ENCODE results near the gene TSPAN10. TPM values are rescaled to one million over a fixed set of nuclear protein-coding genes. Genes with fewer than 3 reads are reported as not detected.
A peak's percentile ranks its signal among the peaks of the same experiment; 100 is the strongest.

TSPAN10 gene
- total and polyA plus RNA-seq, 7 experiments from 2014 or later, result 0.32 to 1.9 (median 0.51) TPM

DNA sequence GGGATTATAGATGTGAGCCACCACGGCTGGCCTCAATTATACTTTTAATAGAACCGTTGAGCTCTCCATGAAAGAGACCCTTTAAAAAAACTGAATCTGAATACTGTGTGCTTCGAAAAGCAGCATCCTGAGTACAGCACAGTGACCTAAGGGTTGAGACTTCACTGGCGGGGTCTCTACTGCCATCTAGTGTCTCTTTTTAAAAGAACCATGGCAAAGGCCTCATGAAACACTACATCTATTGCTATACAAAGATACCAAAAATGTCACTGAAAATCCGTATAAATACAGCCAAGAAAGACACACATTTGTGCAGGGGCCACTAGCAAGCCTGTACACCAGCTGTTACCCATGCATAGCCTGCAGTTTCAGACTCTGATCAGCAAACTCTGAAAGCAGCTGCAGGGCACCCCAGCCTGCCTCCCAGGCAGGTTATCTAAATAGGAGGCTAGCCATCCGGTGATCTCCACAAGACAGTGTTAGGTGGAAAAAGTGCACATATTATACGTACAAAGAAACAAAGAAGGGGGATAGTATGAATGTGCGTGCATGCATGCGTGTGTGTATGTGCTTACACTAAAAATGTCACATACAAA, 35.4 kb upstream of the TSPAN10 start:
- intact Hi-C loops (cut with micrococcal nuclease), result loop anchor here (1.0 to 5.0 kb wide), 7 partner anchors 48 to 459 kb away; partner anchors contain the start of gene FAAP100 (in 1 of the 2)
- no peaks in the 10 kb centered on the region for H3K9me3 Mint-ChIP-seq
- H3K4me3 ChIP-seq (ENCODE audit: low read length), result no peak overlapping the region
- no peak overlapping the region for H3K4me3 Mint-ChIP-seq
- H3K27me3 Mint-ChIP-seq, result no peaks in the 10 kb centered on the region
- H3K4me1 ChIP-seq (ENCODE audit: control insufficient read depth in 2 of 2, insufficient read depth in 2 of 2, low read length in 2 of 2), result peaks cover 0 to 6% of the 10 kb centered on the region in 2 donors
- peaks cover 5 to 34% (median 13%) of the 10 kb centered on the region in 5 donors for H3K36me3 Mint-ChIP-seq
- peaks cover 2 to 14% (median 9%) of the 10 kb centered on the region in 7 donors for H3K4me1 Mint-ChIP-seq
- DNase-seq, result peak in 8 of 9 donors; percentile 30 to 69 (median 60)
- H3K27me3 ChIP-seq (ENCODE audit: control insufficient read depth in 2 of 2, insufficient read depth in 2 of 2, low read length in 2 of 2), result no peaks in the 10 kb centered on the region
- peak; percentile 92 for ATAC-seq
- ChIA-PET POLR2A (interaction anchor here (0.9 to 1.6 kb wide), 4 partner anchors 49 to 117 kb away, joined by 3 to 6 read pairs (median 4); partner anchors contain the start of gene FAAP100), CTCF (interaction anchor here (0.5 to 2.7 kb wide), 11 partner anchors 13 to 351 kb away, joined by 3 to 18 read pairs (median 4); partner anchors contain the start of gene FAAP100)
- peaks cover 9 to 57% (median 11%) of the 10 kb centered on the region in 3 experiments for H3K36me3 ChIP-seq (ENCODE audit: control insufficient read depth in 2 of 3, insufficient read depth in 3 of 3, low read length in 3 of 3)
- H3K9me3 ChIP-seq (ENCODE audit: control insufficient read depth in 2 of 3, low read length in 3 of 3), result no peaks in the 10 kb centered on the region
- no peak overlapping the region for H3K27ac ChIP-seq (ENCODE audit: low read depth, low read length)
- peak overlapping the region in 3 of 9 donors; percentile 1 to 48 (median 25) for H3K27ac Mint-ChIP-seq

DNA sequence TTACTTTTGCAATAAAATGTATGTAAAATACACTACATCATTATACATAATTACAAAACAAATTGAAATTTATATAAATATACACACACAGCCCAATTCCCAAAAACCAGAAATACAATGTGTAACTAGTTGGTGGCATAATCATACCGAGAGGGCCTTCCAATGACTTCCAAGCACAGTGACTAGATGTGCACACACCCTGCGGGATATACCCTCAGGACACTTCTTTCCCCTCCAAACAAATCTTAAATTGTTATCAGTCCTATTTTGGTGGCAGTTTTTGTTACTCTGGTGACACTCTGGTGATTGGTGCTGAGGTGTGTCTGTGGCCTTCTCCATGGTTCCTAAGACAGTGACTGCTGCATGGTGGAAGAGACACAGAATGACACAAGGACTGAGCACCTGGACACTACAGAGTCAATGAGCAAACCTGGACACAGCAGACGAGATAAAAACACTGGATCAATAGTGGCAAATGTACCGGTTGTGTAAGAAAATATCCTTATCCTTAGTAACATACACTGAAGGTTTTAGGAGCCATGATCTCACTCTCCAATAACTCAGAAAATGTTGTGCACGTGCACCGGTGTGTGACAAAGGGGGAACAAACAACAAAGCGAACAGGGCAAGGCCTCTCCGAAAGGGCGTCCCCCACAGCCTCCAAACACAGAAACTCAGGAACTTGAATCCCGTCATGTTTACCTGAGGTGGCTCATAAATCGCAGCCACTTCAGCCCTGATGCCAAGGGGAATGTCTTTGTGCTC, 33.0 kb upstream of the TSPAN10 start:
- Mint-ChIP-seq H3K4me1 (peaks cover 2 to 10% (median 6%) of the 10 kb centered on the region in 7 donors), H3K4me3 (no peak overlapping the region), H3K36me3 (peaks cover 5 to 37% (median 13%) of the 10 kb centered on the region in 5 donors), H3K27me3 (no peaks in the 10 kb centered on the region), H3K9me3 (no peaks in the 10 kb centered on the region), H3K27ac (no peak overlapping the region)
- Histone ChIP-seq H3K4me3 (ENCODE audit: low read length) (no peak overlapping the region), H3K9me3 (ENCODE audit: control insufficient read depth in 2 of 3, low read length in 3 of 3) (no peaks in the 10 kb centered on the region), H3K27me3 (ENCODE audit: control insufficient read depth in 2 of 2, insufficient read depth in 2 of 2, low read length in 2 of 2) (no peaks in the 10 kb centered on the region), H3K36me3 (ENCODE audit: control insufficient read depth in 2 of 3, insufficient read depth in 3 of 3, low read length in 3 of 3) (peaks cover 11 to 60% (median 14%) of the 10 kb centered on the region in 3 experiments), H3K27ac (ENCODE audit: low read depth, low read length) (no peak overlapping the region), H3K4me1 (ENCODE audit: control insufficient read depth in 2 of 2, insufficient read depth in 2 of 2, low read length in 2 of 2) (peaks cover 0 to 6% of the 10 kb centered on the region in 2 donors)
- POLR2A ChIA-PET, result no interaction called here
- ATAC-seq (no peak), DNase-seq (no peak)
- intact Hi-C loops (cut with micrococcal nuclease), result loop anchor here in 1 of 2 donors (5.0 kb wide), 2 partner anchors 312 to 462 kb away; no protein-coding TSS in a partner anchor
- CTCF ChIA-PET, result interaction anchor here (0.6 kb wide), 1 partner anchor 37 kb away, joined by 3 read pairs; no protein-coding TSS in a partner anchor

DNA sequence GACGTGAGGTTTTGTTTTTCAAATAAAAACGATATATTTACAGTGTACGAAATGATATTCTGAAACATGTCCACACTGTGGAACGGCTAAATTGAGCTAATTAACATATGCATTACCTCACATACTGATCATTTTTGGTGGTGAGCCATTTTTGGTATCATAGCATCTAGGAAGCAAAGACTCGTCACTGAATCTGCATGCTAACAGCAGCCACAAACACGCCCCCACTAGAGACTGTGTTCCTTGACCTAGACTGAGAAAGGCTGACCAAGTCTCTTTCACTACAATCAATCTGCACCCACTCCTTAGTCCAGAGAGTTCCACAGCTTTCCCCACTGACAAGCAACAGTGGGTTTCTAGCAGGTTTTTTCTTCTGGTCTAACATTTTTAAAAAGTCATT, 29.6 kb upstream of the TSPAN10 start:
- Histone ChIP-seq H3K36me3 (ENCODE audit: control insufficient read depth in 2 of 3, insufficient read depth in 3 of 3, low read length in 3 of 3) (peaks cover 17 to 70% (median 20%) of the 10 kb centered on the region in 3 experiments), H3K4me3 (ENCODE audit: low read length) (no peak overlapping the region), H3K9me3 (ENCODE audit: control insufficient read depth in 2 of 3, low read length in 3 of 3) (no peaks in the 10 kb centered on the region), H3K27ac (ENCODE audit: low read depth, low read length) (no peak overlapping the region), H3K4me1 (ENCODE audit: control insufficient read depth in 2 of 2, insufficient read depth in 2 of 2, low read length in 2 of 2) (no peaks in the 10 kb centered on the region), H3K27me3 (ENCODE audit: control insufficient read depth in 2 of 2, insufficient read depth in 2 of 2, low read length in 2 of 2) (no peaks in the 10 kb centered on the region)
- no peak overlapping the region for H3K4me3 Mint-ChIP-seq
- no peak overlapping the region for H3K27ac Mint-ChIP-seq
- ChIA-PET POLR2A (interaction anchor here (0.6 to 1.3 kb wide), 3 partner anchors 20 to 1121 kb away, joined by 3 to 4 read pairs (median 3); no protein-coding TSS in a partner anchor), CTCF (interaction anchor here (0.7 kb wide), 1 partner anchor 88 kb away, joined by 3 read pairs; no protein-coding TSS in a partner anchor)
- ATAC-seq (no peak), DNase-seq (no peak)
- H3K27me3 Mint-ChIP-seq, result no peaks in the 10 kb centered on the region
- peaks cover 0 to 3% (median 0%) of the 10 kb centered on the region in 7 donors for H3K4me1 Mint-ChIP-seq
- no peaks in the 10 kb centered on the region for H3K9me3 Mint-ChIP-seq
- H3K36me3 Mint-ChIP-seq, result peaks cover 4 to 35% (median 11%) of the 10 kb centered on the region in 5 donors
- intact Hi-C loops (cut with micrococcal nuclease), result no loop called here

DNA sequence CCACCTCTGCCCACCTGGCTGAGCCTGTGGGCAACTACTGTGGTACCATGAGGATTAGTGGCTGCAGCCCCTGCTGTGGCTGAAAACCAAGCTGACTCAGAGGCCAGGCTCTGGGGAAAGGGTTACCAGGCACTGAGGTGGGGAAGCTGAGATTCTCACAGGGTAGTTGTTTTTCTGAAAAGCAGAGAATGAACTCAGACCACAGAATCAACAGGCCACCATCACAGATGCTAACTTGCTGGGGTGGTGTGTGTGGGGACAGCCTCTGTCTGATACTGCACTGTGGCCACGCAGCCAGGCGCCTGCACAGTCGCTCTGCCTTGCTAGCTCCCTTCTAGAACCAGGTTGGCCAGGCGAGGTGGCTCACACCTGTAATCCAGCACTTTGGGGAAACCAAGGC, 28.9 kb upstream of the TSPAN10 start:
- Mint-ChIP-seq H3K36me3 (peaks cover 4 to 39% (median 11%) of the 10 kb centered on the region in 5 donors), H3K4me1 (peaks cover 0 to 6% (median 0%) of the 10 kb centered on the region in 7 donors), H3K27ac (no peak overlapping the region), H3K4me3 (no peak overlapping the region), H3K27me3 (no peaks in the 10 kb centered on the region), H3K9me3 (no peaks in the 10 kb centered on the region)
- Histone ChIP-seq H3K36me3 (ENCODE audit: control insufficient read depth in 2 of 3, insufficient read depth in 3 of 3, low read length in 3 of 3) (peaks cover 20 to 76% (median 22%) of the 10 kb centered on the region in 3 experiments), H3K27ac (ENCODE audit: low read depth, low read length) (no peak overlapping the region), H3K4me3 (ENCODE audit: low read length) (no peak overlapping the region), H3K4me1 (ENCODE audit: control insufficient read depth in 2 of 2, insufficient read depth in 2 of 2, low read length in 2 of 2) (no peaks in the 10 kb centered on the region), H3K27me3 (ENCODE audit: control insufficient read depth in 2 of 2, insufficient read depth in 2 of 2, low read length in 2 of 2) (no peaks in the 10 kb centered on the region), H3K9me3 (ENCODE audit: control insufficient read depth in 2 of 3, low read length in 3 of 3) (no peaks in the 10 kb centered on the region)
- ChIA-PET POLR2A (interaction anchor here (0.6 to 1.3 kb wide), 2 partner anchors 32 to 830 kb away, joined by 3 to 4 read pairs; no protein-coding TSS in a partner anchor), CTCF (interaction anchor here (0.7 kb wide), 1 partner anchor 89 kb away, joined by 3 read pairs; no protein-coding TSS in a partner anchor)
- no peak for ATAC-seq
- no peak for DNase-seq
- intact Hi-C loops (cut with micrococcal nuclease), result no loop called here

DNA sequence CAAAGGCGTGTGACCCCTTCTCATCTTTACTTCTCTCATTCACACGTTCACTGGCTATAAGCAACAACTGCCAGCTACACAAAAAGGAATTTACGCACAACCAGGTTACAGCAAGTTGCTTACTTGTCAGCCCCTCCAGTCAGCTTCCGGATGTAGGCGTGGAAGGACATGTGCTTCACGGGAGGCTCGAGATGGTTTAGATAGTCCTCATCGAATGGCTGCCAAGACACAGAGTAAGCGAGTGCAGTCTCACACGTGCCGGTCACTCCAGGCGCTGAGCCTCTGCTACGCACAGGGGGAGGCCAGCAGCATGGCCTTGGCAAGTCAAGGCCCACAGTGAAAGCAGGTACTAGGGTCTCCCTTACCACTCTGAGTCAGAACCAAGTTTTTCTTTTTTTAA, 28.4 kb upstream of the TSPAN10 start:
- ChIA-PET POLR2A (interaction anchor here (0.6 to 1.3 kb wide), 2 partner anchors 32 to 829 kb away, joined by 3 to 4 read pairs; no protein-coding TSS in a partner anchor), CTCF (no interaction called here)
- ATAC-seq (no peak), DNase-seq (no peak)
- Histone ChIP-seq H3K27me3 (ENCODE audit: control insufficient read depth in 2 of 2, insufficient read depth in 2 of 2, low read length in 2 of 2) (no peaks in the 10 kb centered on the region), H3K36me3 (ENCODE audit: control insufficient read depth in 2 of 3, insufficient read depth in 3 of 3, low read length in 3 of 3) (peaks cover 22 to 79% (median 25%) of the 10 kb centered on the region in 3 experiments), H3K4me1 (ENCODE audit: control insufficient read depth in 2 of 2, insufficient read depth in 2 of 2, low read length in 2 of 2) (no peaks in the 10 kb centered on the region), H3K27ac (ENCODE audit: low read depth, low read length) (no peak overlapping the region), H3K4me3 (ENCODE audit: low read length) (no peak overlapping the region), H3K9me3 (ENCODE audit: control insufficient read depth in 2 of 3, low read length in 3 of 3) (no peaks in the 10 kb centered on the region)
- Mint-ChIP-seq H3K4me3 (no peak overlapping the region), H3K27me3 (no peaks in the 10 kb centered on the region), H3K9me3 (no peaks in the 10 kb centered on the region), H3K27ac (no peak overlapping the region), H3K4me1 (peaks cover 0 to 11% (median 0%) of the 10 kb centered on the region in 7 donors), H3K36me3 (peaks cover 4 to 40% (median 11%) of the 10 kb centered on the region in 5 donors)
- intact Hi-C loops (cut with micrococcal nuclease), result no loop called here

DNA sequence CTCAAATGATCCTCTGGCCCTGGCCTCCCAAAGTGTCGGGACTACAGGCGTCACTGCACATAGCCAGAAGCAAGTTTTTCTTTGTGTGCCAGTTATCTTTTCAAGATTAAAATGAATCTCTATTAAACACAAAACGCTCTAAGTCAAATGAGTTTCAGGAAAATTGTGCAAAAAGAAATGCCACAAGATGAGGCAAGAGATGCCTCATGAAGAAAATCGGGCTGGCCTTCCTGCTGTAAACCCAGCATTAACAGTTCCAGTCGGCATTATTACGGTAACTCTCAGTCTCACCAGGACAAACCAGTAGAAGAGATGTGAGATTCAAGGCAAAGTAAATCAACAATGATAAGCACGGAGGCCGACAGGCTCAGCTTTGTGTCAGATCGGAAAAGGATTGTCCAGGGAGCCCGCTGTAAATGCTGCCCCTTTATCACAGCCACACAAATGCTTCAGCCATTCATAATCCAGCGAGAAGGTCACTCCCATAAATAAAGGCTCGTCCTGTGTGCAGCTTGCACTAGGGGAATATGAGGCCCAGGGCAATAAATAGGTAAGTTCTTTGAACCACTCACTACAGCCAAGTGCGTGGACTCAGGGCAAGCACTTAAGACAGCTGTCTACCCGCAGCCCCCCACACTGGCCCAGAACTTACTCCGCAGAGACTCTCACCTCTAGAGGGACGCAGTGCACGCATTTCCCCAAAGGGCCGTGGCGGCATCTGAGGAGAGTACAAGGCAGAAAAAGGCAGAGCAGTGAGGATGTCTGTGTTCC, 27.3 kb upstream of the TSPAN10 start:
- Mint-ChIP-seq H3K27me3 (no peaks in the 10 kb centered on the region), H3K36me3 (peaks cover 0 to 38% (median 5%) of the 10 kb centered on the region in 5 donors), H3K9me3 (no peaks in the 10 kb centered on the region), H3K4me3 (no peak overlapping the region), H3K27ac (no peak overlapping the region), H3K4me1 (peaks cover 5 to 22% (median 6%) of the 10 kb centered on the region in 7 donors)
- peaks cover 14 to 78% (median 18%) of the 10 kb centered on the region in 3 experiments for H3K36me3 ChIP-seq (ENCODE audit: control insufficient read depth in 2 of 3, insufficient read depth in 3 of 3, low read length in 3 of 3)
- no peak for DNase-seq
- no peaks in the 10 kb centered on the region for H3K4me1 ChIP-seq (ENCODE audit: control insufficient read depth in 2 of 2, insufficient read depth in 2 of 2, low read length in 2 of 2)
- ChIA-PET CTCF (no interaction called here), POLR2A (no interaction called here)
- ATAC-seq, result no peak
- no peak overlapping the region for H3K27ac ChIP-seq (ENCODE audit: low read depth, low read length)
- H3K4me3 ChIP-seq (ENCODE audit: low read length), result no peak overlapping the region
- H3K27me3 ChIP-seq (ENCODE audit: control insufficient read depth in 2 of 2, insufficient read depth in 2 of 2, low read length in 2 of 2), result no peaks in the 10 kb centered on the region
- intact Hi-C loops (cut with micrococcal nuclease), result no loop called here
- no peaks in the 10 kb centered on the region for H3K9me3 ChIP-seq (ENCODE audit: control insufficient read depth in 2 of 3, low read length in 3 of 3)
